GM20000 (cell line): Measurements from ENCODE around the gene PLA2G2D.

Experiments
- DNase-seq: peaks from one replicate; pipeline ENCODE4 v3.0.0; 2012; ENCODE audit warnings: low spot score
- CTCF ChIP-seq: IDR thresholded peaks from 2 replicates; pipeline ENCODE4 v1.5.1; 2012; ENCODE audit warnings: mild to moderate bottlenecking, control low read depth; ENCODE audit errors: extremely low read depth, missing control alignments

PLA2G2D gene

GRCh38 chr1:20123722-20124455 lies 4.6 kb upstream of the PLA2G2D start:
- no peak for TF ChIP-seq CTCF
- no peak for DNase-seq

GRCh38 chr1:20120796-20121195 lies 1.5 kb upstream of the PLA2G2D start:
- no peak for DNase-seq
- TF ChIP-seq CTCF = no peak

GRCh38 chr1:20117236-20117635 lies 2.1 kb downstream of the PLA2G2D start:
- TF ChIP-seq CTCF = no peak
- no peak for DNase-seq

- TF ChIP-seq CTCF = no peak
- no peak for DNase-seq
These were observed 3.4 kb downstream of the PLA2G2D start for GRCh38 chr1:20115916-20116315.

- TF ChIP-seq CTCF = no peak
- DNase-seq = no peak
These were observed 3.9 kb downstream of the PLA2G2D start for GRCh38 chr1:20115479-20115878.

- TF ChIP-seq CTCF = no peak
These were observed 5.2 kb downstream of the PLA2G2D start for GRCh38 chr1:20114021-20114648.

GRCh38 chr1:20112279-20113000 lies 6.9 kb downstream of the PLA2G2D start:
- no peak for TF ChIP-seq CTCF
- no peak for DNase-seq

More at GRCh38 chr1:20114021-20114648, 5.2 kb downstream of the PLA2G2D start:
- DNase-seq = no peak
